Activated T-helper 17 cell treated with anti-CD3 and anti-CD28 coated beads, Interleukin-2, amount 50 U/mL, for 72 hours (primary cell): ENCODE measurements around the gene NRXN2. TPM values are rescaled to one million over a fixed set of nuclear protein-coding genes. Genes with fewer than 3 reads are reported as not detected.

Experiments
- ATAC-seq: fragments of 150-1000 bp; cut with Tn5 transposase; replicated peaks from 2 replicates; pipeline ENCODE4 v1.10.0; 2021; ENCODE audit warnings: mild to moderate bottlenecking, moderate library complexity
- H3K27ac Mint-ChIP-seq: one replicate; pipeline ENCODE4 v1.8.0; 2022; ENCODE audit warnings: mixed read lengths
- H3K27me3 Mint-ChIP-seq: one replicate; pipeline ENCODE4 v1.8.0; 2022; ENCODE audit warnings: mixed read lengths
- H3K36me3 Mint-ChIP-seq: one replicate; pipeline ENCODE4 v1.8.0; 2022; ENCODE audit warnings: low read depth, mild to moderate bottlenecking, mixed read lengths
- H3K4me1 Mint-ChIP-seq: one replicate; pipeline ENCODE4 v1.8.0; 2022; ENCODE audit warnings: mixed read lengths
- H3K4me3 Mint-ChIP-seq: one replicate; pipeline ENCODE4 v1.8.0; 2022; ENCODE audit warnings: mild to moderate bottlenecking, mixed read lengths
- H3K9me3 Mint-ChIP-seq: one replicate; pipeline ENCODE4 v1.8.0; 2022; ENCODE audit warnings: mixed read lengths
- total RNA-seq, 2 donors: library from RNA; stranded (reverse); gene quantifications; one replicate each; pipeline ENCODE4 v1.2.3, GENCODE V29; 2022

Gene NRXN2
- total RNA-seq, 2 donors from 2014 or later: 0.11 to 1.2 TPM

- H3K27me3 Mint-ChIP-seq: peaks cover 28% of the 10 kb centered on the region
- no peak overlapping the region for H3K27ac Mint-ChIP-seq
- H3K4me1 Mint-ChIP-seq: peaks cover 8% of the 10 kb centered on the region
- no peak for ATAC-seq
- no peaks in the 10 kb centered on the region for H3K36me3 Mint-ChIP-seq
- no peaks in the 10 kb centered on the region for H3K9me3 Mint-ChIP-seq
- H3K4me3 Mint-ChIP-seq: no peak overlapping the region
These were observed 28.1 kb downstream of the NRXN2 start for GRCh38 chr11:64694821-64695365.

GRCh38 chr11:64694026-64694755, 28.8 kb downstream of the NRXN2 start:
- no peak overlapping the region for H3K27ac Mint-ChIP-seq
- H3K27me3 Mint-ChIP-seq: peaks cover 28% of the 10 kb centered on the region
- H3K36me3 Mint-ChIP-seq: no peaks in the 10 kb centered on the region
- H3K9me3 Mint-ChIP-seq: no peaks in the 10 kb centered on the region
- peaks cover 8% of the 10 kb centered on the region for H3K4me1 Mint-ChIP-seq
- no peak for ATAC-seq
- H3K4me3 Mint-ChIP-seq: no peak overlapping the region

GRCh38 chr11:64692764-64693331, 30.1 kb downstream of the NRXN2 start:
- Mint-ChIP-seq H3K9me3 (no peaks in the 10 kb centered on the region), H3K27ac (peak overlapping the region; percentile 28), H3K4me3 (no peak overlapping the region), H3K27me3 (peaks cover 28% of the 10 kb centered on the region), H3K36me3 (no peaks in the 10 kb centered on the region), H3K4me1 (peaks cover 14% of the 10 kb centered on the region)
- no peak for ATAC-seq

GRCh38 chr11:64691543-64691942, 31.5 kb downstream of the NRXN2 start:
- H3K9me3 Mint-ChIP-seq: no peaks in the 10 kb centered on the region
- H3K4me3 Mint-ChIP-seq: no peak overlapping the region
- H3K4me1 Mint-ChIP-seq: peaks cover 15% of the 10 kb centered on the region
- no peak for ATAC-seq
- peaks cover 28% of the 10 kb centered on the region for H3K27me3 Mint-ChIP-seq
- no peak overlapping the region for H3K27ac Mint-ChIP-seq
- H3K36me3 Mint-ChIP-seq: no peaks in the 10 kb centered on the region

GRCh38 chr11:64690235-64690634, 32.8 kb downstream of the NRXN2 start:
- Mint-ChIP-seq H3K27me3 (peaks cover 28% of the 10 kb centered on the region), H3K9me3 (no peaks in the 10 kb centered on the region), H3K36me3 (no peaks in the 10 kb centered on the region), H3K27ac (no peak overlapping the region), H3K4me1 (peaks cover 15% of the 10 kb centered on the region), H3K4me3 (no peak overlapping the region)
- no peak for ATAC-seq

- Mint-ChIP-seq H3K4me1 (peaks cover 15% of the 10 kb centered on the region), H3K4me3 (peak overlapping the region; percentile 39), H3K36me3 (no peaks in the 10 kb centered on the region), H3K27ac (no peak overlapping the region), H3K27me3 (peaks cover 18% of the 10 kb centered on the region), H3K9me3 (no peaks in the 10 kb centered on the region)
- ATAC-seq: peak; percentile 95
These were observed 34.4 kb downstream of the NRXN2 start for GRCh38 chr11:64688534-64688982.

- H3K27ac Mint-ChIP-seq: no peak overlapping the region
- peak overlapping the region; percentile 39 for H3K4me3 Mint-ChIP-seq
- H3K4me1 Mint-ChIP-seq: peaks cover 14% of the 10 kb centered on the region
- ATAC-seq: peak; percentile 3
- no peaks in the 10 kb centered on the region for H3K36me3 Mint-ChIP-seq
- H3K9me3 Mint-ChIP-seq: no peaks in the 10 kb centered on the region
- H3K27me3 Mint-ChIP-seq: peaks cover 11% of the 10 kb centered on the region
These were observed 35.1 kb downstream of the NRXN2 start for GRCh38 chr11:64687643-64688533.

GRCh38 chr11:64687204-64687603, 35.8 kb downstream of the NRXN2 start:
- no peak overlapping the region for H3K4me3 Mint-ChIP-seq
- no peaks in the 10 kb centered on the region for H3K36me3 Mint-ChIP-seq
- no peaks in the 10 kb centered on the region for H3K9me3 Mint-ChIP-seq
- H3K27ac Mint-ChIP-seq: no peak overlapping the region
- peaks cover 7% of the 10 kb centered on the region for H3K4me1 Mint-ChIP-seq
- ATAC-seq: no peak
- H3K27me3 Mint-ChIP-seq: peaks cover 4% of the 10 kb centered on the region

- Mint-ChIP-seq H3K36me3 (no peaks in the 10 kb centered on the region), H3K27me3 (no peaks in the 10 kb centered on the region), H3K9me3 (no peaks in the 10 kb centered on the region), H3K27ac (no peak overlapping the region), H3K4me3 (no peak overlapping the region), H3K4me1 (peaks cover 7% of the 10 kb centered on the region)
- ATAC-seq: peak; percentile 70
These were observed 36.4 kb downstream of the NRXN2 start for GRCh38 chr11:64686466-64687170.

- no peaks in the 10 kb centered on the region for H3K27me3 Mint-ChIP-seq
- H3K36me3 Mint-ChIP-seq: no peaks in the 10 kb centered on the region
- no peak overlapping the region for H3K27ac Mint-ChIP-seq
- no peak for ATAC-seq
- no peak overlapping the region for H3K4me3 Mint-ChIP-seq
- H3K9me3 Mint-ChIP-seq: no peaks in the 10 kb centered on the region
- H3K4me1 Mint-ChIP-seq: peaks cover 7% of the 10 kb centered on the region
These were observed 37.5 kb downstream of the NRXN2 start for GRCh38 chr11:64685536-64685935.

GRCh38 chr11:64684357-64684756, 38.6 kb downstream of the NRXN2 start:
- Mint-ChIP-seq H3K36me3 (no peaks in the 10 kb centered on the region), H3K4me1 (peaks cover 7% of the 10 kb centered on the region), H3K27ac (peak overlapping the region; percentile 2), H3K9me3 (no peaks in the 10 kb centered on the region), H3K4me3 (no peak overlapping the region), H3K27me3 (peaks cover 5% of the 10 kb centered on the region)
- ATAC-seq: no peak

GRCh38 chr11:64681171-64681570, 41.8 kb downstream of the NRXN2 start:
- Mint-ChIP-seq H3K4me1 (no peaks in the 10 kb centered on the region), H3K9me3 (no peaks in the 10 kb centered on the region), H3K4me3 (no peak overlapping the region), H3K27me3 (peaks cover 25% of the 10 kb centered on the region), H3K36me3 (no peaks in the 10 kb centered on the region), H3K27ac (no peak overlapping the region)
- ATAC-seq: no peak

GRCh38 chr11:64679846-64680245, 43.2 kb downstream of the NRXN2 start:
- Mint-ChIP-seq H3K27me3 (peaks cover 34% of the 10 kb centered on the region), H3K9me3 (no peaks in the 10 kb centered on the region), H3K4me3 (no peak overlapping the region), H3K36me3 (no peaks in the 10 kb centered on the region), H3K27ac (no peak overlapping the region), H3K4me1 (no peaks in the 10 kb centered on the region)
- ATAC-seq: no peak

- peaks cover 42% of the 10 kb centered on the region for H3K27me3 Mint-ChIP-seq
- H3K27ac Mint-ChIP-seq: no peak overlapping the region
These were observed 45.5 kb downstream of the NRXN2 start for GRCh38 chr11:64677441-64678023.

More at GRCh38 chr11:64677441-64678023, 45.5 kb downstream of the NRXN2 start:
- Mint-ChIP-seq H3K4me3 (no peak overlapping the region), H3K36me3 (no peaks in the 10 kb centered on the region), H3K4me1 (no peaks in the 10 kb centered on the region), H3K9me3 (no peaks in the 10 kb centered on the region)
- no peak for ATAC-seq
